K562 (cell line): ENCODE results near the gene MIXL1. TPM values are rescaled to one million over a fixed set of nuclear protein-coding genes. Genes with fewer than 3 reads are reported as not detected.

Source experiments
- E2F3 ChIP-seq: fragments of 250-450 bp; sonication (Bioruptor Pico); IDR thresholded peaks from 2 replicates; pipeline ENCODE4 v1.4.0; 2020; ENCODE audit warnings: mild to moderate bottlenecking
- EP400 ChIP-seq: fragments of 450-650 bp; IDR thresholded peaks from 2 replicates; pipeline ENCODE4 v1.6.1; 2017; ENCODE audit warnings: antibody characterized with exemption, mild to moderate bottlenecking, moderate library complexity
- HCFC1 ChIP-seq: IDR thresholded peaks from 2 replicates; pipeline ENCODE4 v1.6.1; 2012; ENCODE audit warnings: low read depth, low read length, improper control_type of control experiment
- MTA1 ChIP-seq: fragments of 450-650 bp; IDR thresholded peaks from 2 replicates; pipeline ENCODE4 v1.6.1; 2017; ENCODE audit warnings: borderline replicate concordance
- NFIX ChIP-seq: fragments of 250-450 bp; sonication (Bioruptor Pico); IDR thresholded peaks from 2 replicates; pipeline ENCODE4 v1.4.0; 2020; ENCODE audit warnings: low read depth, mild to moderate bottlenecking, moderate library complexity
- PHF21A ChIP-seq: fragments of 450-650 bp; IDR thresholded peaks from 2 replicates; pipeline ENCODE4 v1.6.1; 2017; ENCODE audit warnings: low read depth, borderline replicate concordance
- RERE ChIP-seq: sonication (generic); formaldehyde crosslinking; IDR thresholded peaks from 2 replicates; pipeline ENCODE4 v1.8.0; 2023; ENCODE audit warnings: missing genetic modification reagents, mild to moderate bottlenecking, borderline replicate concordance
- SAP30 ChIP-seq: fragments of 200-600 bp; sonication (generic); IDR thresholded peaks from 2 replicates; pipeline ENCODE4 v1.6.1; 2012; ENCODE audit warnings: borderline replicate concordance, low read depth, mild to moderate bottlenecking, moderate library complexity, low read length, control low read depth, inconsistent platforms; ENCODE audit not compliant: insufficient read depth, poor library complexity, severe bottlenecking
- SMARCA5 ChIP-seq: fragments of 450-650 bp; IDR thresholded peaks from 2 replicates; pipeline ENCODE4 v1.6.1; 2016
- STAT5A ChIP-seq: IDR thresholded peaks from 2 replicates; pipeline ENCODE4 v1.6.1; 2012; ENCODE audit warnings: low read length, inconsistent platforms, borderline replicate concordance
- TEAD4 ChIP-seq, 2 experiments: sonication (generic) in 1 of 2; formaldehyde crosslinking in 1 of 2; IDR thresholded peaks; 2 replicates each; pipeline versions ENCODE4 v1.6.1 to v1.8.0; 2012 to 2022; ENCODE audit warnings: borderline replicate concordance in 1 of 2, inconsistent platforms in 1 of 2, low read length in 1 of 2, mild to moderate bottlenecking in 1 of 2, missing genetic modification reagents in 1 of 2
- ZBTB17 ChIP-seq: fragments of 450-650 bp; formaldehyde crosslinking; IDR thresholded peaks from 2 replicates; pipeline ENCODE4 v1.4.0; 2020; ENCODE audit warnings: mild to moderate bottlenecking
- polyA plus RNA-seq, 8 experiments: library from polyadenylated mRNA; depleted of rRNA in 4 of 8; stranded (reverse) in 5 of 8; unstranded in 3 of 8; fragments of >200 nt; fragmentation: Nextera tagmentation in 2 of 8; fragmentation: Illumina TruSeq in 1 of 8; extraction: Ambion mirVana in 2 of 8; extraction: Trizol in 1 of 8; gene quantifications; 2 replicates each; pipeline versions ENCODE4 v1.2.1 to v1.2.3, GENCODE V29; 2011 to 2014; ENCODE audit warnings: inconsistent platforms in 1 of 8, missing spikeins in 1 of 8
- total RNA-seq, 7 experiments: library from RNA; depleted of rRNA in 6 of 7; stranded (reverse); fragments of >200 nt in 6 of 7; fragmentation: Illumina TruSeq in 2 of 7; extraction: Trizol in 2 of 7; gene quantifications; 2 replicates each; pipeline versions ENCODE4 v1.2.1 to v1.2.3, GENCODE V29; 2011 to 2021; ENCODE audit warnings: low replicate concordance in 1 of 7
- TF ChIP-seq, protein P1 (sequence below): fragments of 450-650 bp; IDR thresholded peaks from 2 replicates; pipeline ENCODE4 v1.6.1; 2016; ENCODE audit warnings: low read depth

MIXL1 gene
- total and polyA plus RNA-seq, 9 of the 15 experiments (the other 6 are each of a cell fraction or from before 2014, with no cell fraction given): not detected

GRCh38 chr1:226186124-226187018 is 37.1 kb upstream of the MIXL1 start, which contains the start of gene ACBD3 (continued):
- TF ChIP-seq RERE: no peak
- peak; percentile 87 for TF ChIP-seq SAP30
- TF ChIP-seq PHF21A: no peak
- TF ChIP-seq HCFC1: peak; percentile 66
- TF ChIP-seq, protein P1, sequence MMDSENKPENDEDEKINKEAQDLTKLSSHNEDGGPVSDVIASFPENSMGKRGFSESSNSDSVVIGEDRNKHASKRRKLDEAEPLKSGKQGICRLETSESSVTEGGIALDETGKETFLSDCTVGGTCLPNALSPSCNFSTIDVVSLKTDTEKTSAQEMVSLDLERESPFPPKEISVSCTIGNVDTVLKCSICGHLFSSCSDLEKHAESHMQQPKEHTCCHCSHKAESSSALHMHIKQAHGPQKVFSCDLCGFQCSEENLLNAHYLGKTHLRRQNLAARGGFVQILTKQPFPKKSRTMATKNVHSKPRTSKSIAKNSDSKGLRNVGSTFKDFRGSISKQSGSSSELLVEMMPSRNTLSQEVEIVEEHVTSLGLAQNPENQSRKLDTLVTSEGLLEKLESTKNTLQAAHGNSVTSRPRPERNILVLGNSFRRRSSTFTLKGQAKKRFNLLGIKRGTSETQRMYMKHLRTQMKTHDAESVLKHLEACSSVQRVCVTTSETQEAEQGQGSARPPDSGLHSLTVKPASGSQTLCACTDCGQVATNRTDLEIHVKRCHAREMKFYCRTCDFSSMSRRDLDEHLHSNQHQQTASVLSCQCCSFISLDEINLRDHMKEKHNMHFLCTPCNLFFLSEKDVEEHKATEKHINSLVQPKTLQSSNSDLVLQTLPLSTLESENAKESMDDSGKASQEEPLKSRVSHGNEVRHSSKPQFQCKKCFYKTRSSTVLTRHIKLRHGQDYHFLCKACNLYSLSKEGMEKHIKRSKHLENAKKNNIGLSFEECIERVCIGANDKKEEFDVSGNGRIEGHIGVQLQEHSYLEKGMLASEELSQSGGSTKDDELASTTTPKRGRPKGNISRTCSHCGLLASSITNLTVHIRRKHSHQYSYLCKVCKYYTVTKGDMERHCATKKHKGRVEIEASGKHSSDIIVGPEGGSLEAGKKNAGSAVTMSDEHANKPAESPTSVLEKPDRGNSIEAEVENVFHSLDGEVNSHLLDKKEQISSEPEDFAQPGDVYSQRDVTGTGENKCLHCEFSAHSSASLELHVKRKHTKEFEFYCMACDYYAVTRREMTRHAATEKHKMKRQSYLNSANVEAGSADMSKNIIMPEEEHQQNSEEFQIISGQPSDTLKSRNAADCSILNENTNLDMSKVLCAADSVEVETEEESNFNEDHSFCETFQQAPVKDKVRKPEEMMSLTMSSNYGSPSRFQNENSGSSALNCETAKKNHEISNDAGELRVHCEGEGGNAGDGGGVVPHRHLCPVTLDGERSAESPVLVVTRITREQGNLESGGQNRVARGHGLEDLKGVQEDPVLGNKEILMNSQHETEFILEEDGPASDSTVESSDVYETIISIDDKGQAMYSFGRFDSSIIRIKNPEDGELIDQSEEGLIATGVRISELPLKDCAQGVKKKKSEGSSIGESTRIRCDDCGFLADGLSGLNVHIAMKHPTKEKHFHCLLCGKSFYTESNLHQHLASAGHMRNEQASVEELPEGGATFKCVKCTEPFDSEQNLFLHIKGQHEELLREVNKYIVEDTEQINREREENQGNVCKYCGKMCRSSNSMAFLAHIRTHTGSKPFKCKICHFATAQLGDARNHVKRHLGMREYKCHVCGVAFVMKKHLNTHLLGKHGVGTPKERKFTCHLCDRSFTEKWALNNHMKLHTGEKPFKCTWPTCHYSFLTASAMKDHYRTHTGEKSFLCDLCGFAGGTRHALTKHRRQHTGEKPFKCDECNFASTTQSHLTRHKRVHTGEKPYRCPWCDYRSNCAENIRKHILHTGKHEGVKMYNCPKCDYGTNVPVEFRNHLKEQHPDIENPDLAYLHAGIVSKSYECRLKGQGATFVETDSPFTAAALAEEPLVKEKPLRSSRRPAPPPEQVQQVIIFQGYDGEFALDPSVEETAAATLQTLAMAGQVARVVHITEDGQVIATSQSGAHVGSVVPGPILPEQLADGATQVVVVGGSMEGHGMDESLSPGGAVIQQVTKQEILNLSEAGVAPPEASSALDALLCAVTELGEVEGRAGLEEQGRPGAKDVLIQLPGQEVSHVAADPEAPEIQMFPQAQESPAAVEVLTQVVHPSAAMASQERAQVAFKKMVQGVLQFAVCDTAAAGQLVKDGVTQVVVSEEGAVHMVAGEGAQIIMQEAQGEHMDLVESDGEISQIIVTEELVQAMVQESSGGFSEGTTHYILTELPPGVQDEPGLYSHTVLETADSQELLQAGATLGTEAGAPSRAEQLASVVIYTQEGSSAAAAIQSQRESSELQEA: no peak; the same call in 1 of the 2 replicates
- 0 out of 2 replicates have a peak, but pooled peaks have one; percentile 68 for TF ChIP-seq MTA1
- peak; percentile 99 for TF ChIP-seq EP400
- TF ChIP-seq STAT5A: no peak
- no peak for TF ChIP-seq NFIX (CRISPR knock-in tag)
- 0 out of 2 replicates have a peak, but pooled peaks have one; percentile 6 for TF ChIP-seq TEAD4 (IDR thresholded peaks at IDR 0.05; ENCODE audit: low read length)
- no peak for TF ChIP-seq TEAD4 (CRISPR knock-in tag; IDR thresholded peaks at IDR 0.05; ENCODE audit: borderline replicate concordance)
- TF ChIP-seq ZBTB17 (CRISPR knock-in tag): peak; percentile 72; the same call in 1 of the 2 replicates
- TF ChIP-seq SMARCA5: 0 out of 2 replicates have a peak, but pooled peaks have one; percentile 4
- no peak; the same call in 1 of the 2 replicates for TF ChIP-seq E2F3 (CRISPR knock-in tag)
